ENCODE results near the gene RASGRF1. TPM values are rescaled to one million over a fixed set of nuclear protein-coding genes. Genes with fewer than 3 reads are reported as not detected.

RASGRF1 gene
- total RNA-seq, 1 experiment from 2014 or later = 0.59 TPM

GRCh38 chr15:78937132-78937739 is 153.3 kb downstream of the RASGRF1 start:
- intact Hi-C loops (cut with micrococcal nuclease; ENCODE audit: unreplicated experiment) = no loop called here
- no peak for ATAC-seq
- ChIA-PET CTCF (no interaction called here), POLR2A (no interaction called here)
- no peaks in the 10 kb centered on the region for H3K27me3 ChIP-seq (ENCODE audit: control insufficient read depth, insufficient read depth, low read length)
- in situ Hi-C loops (cut with HindIII; ENCODE audit: low pct_unique_long_range_greater_than_20kb, low sequenced_read_pairs) = no loop called here
- H3K27ac ChIP-seq (ENCODE audit: low read length) = peak overlapping the region; percentile 66
- no peaks in the 10 kb centered on the region for H3K9me3 ChIP-seq (ENCODE audit: control insufficient read depth, insufficient read depth, low read depth, low read length)
- no peak overlapping the region for H3K4me3 ChIP-seq (ENCODE audit: low read depth in 2 of 2, low read length in 2 of 2)
- TF ChIP-seq REST (IDR thresholded peaks at IDR 0.05; ENCODE audit: insufficient read depth in 1 of 2, low read depth in 2 of 2, low read length in 1 of 2) (no peak), POLR2AphosphoS5 (IDR thresholded peaks at IDR 0.05; ENCODE audit: low read depth, low read length) (no peak), SIN3A (IDR thresholded peaks at IDR 0.05; ENCODE audit: borderline replicate concordance, insufficient read depth, low read depth, low read length) (no peak), CTCF (IDR thresholded peaks at IDR 0.05) (no peak), TCF7L2 (IDR thresholded peaks at IDR 0.05; ENCODE audit: low read depth, low read length) (no peak)
- H3K36me3 ChIP-seq (ENCODE audit: control insufficient read depth, insufficient read depth, low read length) = no peaks in the 10 kb centered on the region; the same call in 1 of the 2 replicates
- BruUV-seq (replicated peaks) = no TSS peak
- H3K4me1 ChIP-seq (ENCODE audit: control insufficient read depth, insufficient read depth, low read length) = peaks cover 37% of the 10 kb centered on the region
- no peak for DNase-seq (ENCODE audit: low read depth, low spot score)

GRCh38 chr15:78934655-78935023 is 155.9 kb downstream of the RASGRF1 start:
- Histone ChIP-seq H3K4me1 (ENCODE audit: control insufficient read depth, insufficient read depth, low read length) (peaks cover 63% of the 10 kb centered on the region), H3K9me3 (ENCODE audit: control insufficient read depth, insufficient read depth, low read depth, low read length) (no peaks in the 10 kb centered on the region), H3K4me3 (ENCODE audit: low read depth in 2 of 2, low read length in 2 of 2) (no peak overlapping the region), H3K36me3 (ENCODE audit: control insufficient read depth, insufficient read depth, low read length) (no peaks in the 10 kb centered on the region; the same call in 1 of the 2 replicates), H3K27me3 (ENCODE audit: control insufficient read depth, insufficient read depth, low read length) (no peaks in the 10 kb centered on the region), H3K27ac (ENCODE audit: low read length) (peak overlapping the region; percentile 97)
- in situ Hi-C loops (cut with HindIII; ENCODE audit: low pct_unique_long_range_greater_than_20kb, low sequenced_read_pairs) (no loop called here), intact Hi-C loops (cut with micrococcal nuclease; ENCODE audit: unreplicated experiment) (loop anchor here (5.0 kb wide), 1 partner anchor 43 kb away; no protein-coding TSS in a partner anchor)
- DNase-seq (ENCODE audit: low read depth, low spot score) = no peak
- ChIA-PET CTCF (no interaction called here), POLR2A (no interaction called here)
- no peak for ATAC-seq
- no peak for TF ChIP-seq TCF7L2 (IDR thresholded peaks at IDR 0.05; ENCODE audit: low read depth, low read length)
- TF ChIP-seq POLR2AphosphoS5 (IDR thresholded peaks at IDR 0.05; ENCODE audit: low read depth, low read length) = no peak
- TF ChIP-seq REST (IDR thresholded peaks at IDR 0.05; ENCODE audit: insufficient read depth in 1 of 2, low read depth in 2 of 2, low read length in 1 of 2) = no peak
- no peak for TF ChIP-seq CTCF (IDR thresholded peaks at IDR 0.05)
- no peak for TF ChIP-seq SIN3A (IDR thresholded peaks at IDR 0.05; ENCODE audit: borderline replicate concordance, insufficient read depth, low read depth, low read length)
- BruUV-seq (replicated peaks) = no TSS peak

Measured in Panc1 (cell line).